HG03097 (cell line): ENCODE measurements around the gene TRIM14.
"Not testable (repeated sequence)": the region's sequence is repeated elsewhere in the genome, so short reads cannot be mapped to it uniquely, and the experiment has no call there.

Source experiments
- ATAC-seq: cut with Tn5 transposase; IDR thresholded peaks from one replicate; pipeline ENCODE4 v1.9.1; 2021; ENCODE audit not compliant: unreplicated experiment, low FRiP score

TRIM14 gene

DNA sequence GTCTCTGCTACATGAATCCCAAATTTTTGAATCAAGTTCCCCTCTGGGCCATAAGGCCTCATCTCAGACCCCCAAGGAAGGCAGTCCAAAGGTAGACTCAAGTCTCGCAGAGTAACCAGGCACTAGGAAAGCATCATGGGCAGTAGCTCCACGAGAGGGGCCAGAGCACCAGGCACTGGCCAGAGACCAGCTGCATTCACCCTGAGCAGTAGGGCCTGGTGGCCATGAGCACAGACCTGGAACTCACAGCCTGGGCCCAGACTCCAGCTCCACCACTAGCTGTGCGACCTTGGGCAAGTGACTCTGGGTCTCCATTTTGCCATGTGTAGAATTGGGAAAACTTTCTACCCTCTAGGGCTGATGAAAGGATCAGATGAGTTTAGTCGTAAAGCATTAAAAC is 34.0 kb downstream of the TRIM14 start:
- ATAC-seq, result no peak

DNA sequence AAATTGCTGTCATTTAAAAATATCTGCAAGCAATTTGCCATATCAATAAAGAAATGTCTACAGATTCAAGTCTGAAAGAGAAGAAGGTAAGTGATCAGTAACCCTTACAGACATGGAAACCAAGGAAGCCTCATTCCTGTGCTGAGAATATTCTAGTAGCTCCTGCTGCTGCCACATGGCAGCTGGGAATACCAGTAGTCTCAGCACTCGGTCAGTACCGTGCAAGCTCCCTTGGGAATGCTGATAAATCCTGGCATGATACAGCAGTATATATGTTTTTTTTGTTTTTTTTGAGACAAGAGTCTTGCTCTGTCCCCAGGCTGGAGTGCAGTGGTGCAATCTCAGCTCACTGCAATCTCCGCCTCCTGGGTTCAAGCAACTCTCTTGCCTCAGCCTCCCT is 34.6 kb downstream of the TRIM14 start:
- ATAC-seq, result no peak

DNA sequence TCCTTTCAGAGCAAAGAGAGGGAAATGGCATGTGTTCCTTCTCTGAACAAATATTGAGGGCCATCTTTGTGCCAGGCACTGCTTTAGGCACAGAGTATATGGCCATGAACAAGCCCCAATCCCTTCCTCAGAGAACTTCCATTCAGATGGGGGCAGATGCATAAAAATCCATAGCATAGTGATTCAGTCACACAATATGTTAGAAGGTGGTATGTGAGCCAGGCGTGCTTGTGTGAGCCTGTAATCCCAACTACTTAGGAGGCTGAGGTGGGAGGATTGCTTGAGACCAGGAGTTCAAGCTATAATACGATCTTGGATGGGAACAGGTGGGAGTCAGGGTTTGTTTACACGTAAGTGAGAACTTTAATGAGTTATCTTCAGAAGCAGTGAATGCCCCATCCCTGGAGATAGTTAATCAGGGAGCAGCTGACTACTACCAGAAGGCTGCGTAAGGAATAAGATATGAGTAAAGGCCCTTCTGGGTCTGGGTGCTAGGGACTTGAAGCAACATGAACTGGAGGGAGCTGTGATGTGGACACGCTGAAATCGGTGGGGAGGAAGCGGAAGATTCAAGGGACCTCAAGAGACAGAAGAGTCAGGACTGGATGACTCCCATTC is 35.3 kb downstream of the TRIM14 start:
- no peak for ATAC-seq

DNA sequence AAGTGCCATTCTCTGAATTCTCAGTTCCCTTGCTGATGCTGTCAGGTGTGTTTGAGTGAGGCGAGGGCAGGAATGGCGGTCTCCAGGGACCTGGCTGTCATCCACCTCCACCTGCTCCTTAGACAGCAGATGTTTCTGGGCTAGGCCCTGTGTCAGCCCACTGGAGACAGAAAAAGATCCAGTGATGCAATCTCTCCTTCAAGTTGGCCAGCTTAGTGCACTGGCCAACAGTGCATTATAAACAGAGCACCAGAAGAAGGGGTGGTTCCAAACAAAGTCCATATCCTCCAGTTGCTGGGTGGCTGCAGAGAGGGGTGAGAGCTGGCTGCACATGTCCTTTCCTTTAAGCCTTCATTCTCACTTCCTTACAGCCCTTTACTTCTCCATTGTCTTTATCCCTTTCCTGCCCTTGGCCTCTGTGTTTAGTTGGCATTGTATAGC is 35.9 kb downstream of the TRIM14 start:
- no peak for ATAC-seq

DNA sequence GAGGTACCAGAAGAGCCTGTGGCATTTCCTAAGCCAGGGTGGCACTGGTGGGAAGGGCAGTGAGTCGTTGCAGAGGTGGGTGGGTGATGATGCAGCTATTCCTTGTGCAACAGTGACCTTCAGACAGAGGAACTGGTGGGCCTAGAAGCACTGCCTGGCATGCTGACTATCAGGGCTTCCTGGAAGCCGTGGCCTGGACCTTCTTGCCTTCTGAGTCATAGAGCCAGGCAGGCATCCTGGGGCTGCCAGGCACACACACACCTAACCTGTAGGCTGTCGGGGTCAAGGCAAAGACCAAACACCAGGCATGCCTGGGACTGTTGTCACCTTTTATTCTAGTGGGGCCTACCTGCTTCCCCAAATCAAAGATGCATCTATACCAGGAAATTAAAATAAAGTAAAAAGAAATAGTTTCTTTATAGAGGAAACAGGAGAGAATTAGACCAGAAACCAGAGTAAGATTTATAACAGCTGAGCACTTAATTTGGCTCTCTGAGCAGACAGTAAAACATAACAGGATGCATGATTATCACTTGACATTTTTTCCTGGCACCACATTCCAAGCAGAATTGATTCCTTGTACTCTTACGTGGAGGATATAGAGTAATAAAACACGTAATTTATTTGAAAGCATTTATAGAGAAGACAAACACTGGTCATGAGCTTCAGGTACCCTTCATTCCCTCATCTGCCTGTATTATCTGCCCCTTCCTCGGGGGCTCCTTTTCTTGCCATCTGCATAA is 37.4 kb downstream of the TRIM14 start:
- no peak for ATAC-seq

DNA sequence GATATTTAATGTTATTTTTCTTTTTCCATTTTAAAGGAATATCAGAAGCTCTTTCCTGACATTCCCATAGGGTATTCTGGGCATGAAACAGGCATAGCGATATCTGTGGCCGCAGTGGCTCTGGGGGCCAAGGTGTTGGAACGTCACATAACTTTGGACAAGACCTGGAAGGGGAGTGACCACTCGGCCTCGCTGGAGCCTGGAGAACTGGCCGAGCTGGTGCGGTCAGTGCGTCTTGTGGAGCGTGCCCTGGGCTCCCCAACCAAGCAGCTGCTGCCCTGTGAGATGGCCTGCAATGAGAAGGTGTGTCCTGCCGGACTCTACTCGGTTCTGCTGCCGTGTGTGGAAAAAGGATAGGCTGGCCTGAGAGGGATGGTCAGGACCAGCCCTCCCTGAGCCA is 38.2 kb downstream of the TRIM14 start:
- ATAC-seq, result no peak

DNA sequence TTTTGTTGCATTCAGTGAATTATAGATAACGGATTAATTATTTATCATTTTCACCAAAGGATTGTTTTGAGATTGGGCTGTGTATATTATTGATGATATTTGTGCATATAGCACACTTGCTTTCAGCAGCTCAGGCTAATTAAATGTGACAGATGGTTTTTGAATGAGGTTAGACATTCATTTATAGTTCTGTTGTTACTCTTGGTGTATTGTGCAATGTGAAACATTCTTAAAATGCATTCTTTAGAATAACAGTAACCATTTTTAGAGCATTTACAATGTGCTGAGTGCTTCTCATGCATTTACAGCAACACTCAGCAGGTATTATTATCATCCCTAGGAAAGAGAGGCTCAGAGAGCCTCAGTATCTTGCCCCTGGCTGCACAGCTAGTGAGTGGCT is 38.7 kb downstream of the TRIM14 start:
- no peak for ATAC-seq

DNA sequence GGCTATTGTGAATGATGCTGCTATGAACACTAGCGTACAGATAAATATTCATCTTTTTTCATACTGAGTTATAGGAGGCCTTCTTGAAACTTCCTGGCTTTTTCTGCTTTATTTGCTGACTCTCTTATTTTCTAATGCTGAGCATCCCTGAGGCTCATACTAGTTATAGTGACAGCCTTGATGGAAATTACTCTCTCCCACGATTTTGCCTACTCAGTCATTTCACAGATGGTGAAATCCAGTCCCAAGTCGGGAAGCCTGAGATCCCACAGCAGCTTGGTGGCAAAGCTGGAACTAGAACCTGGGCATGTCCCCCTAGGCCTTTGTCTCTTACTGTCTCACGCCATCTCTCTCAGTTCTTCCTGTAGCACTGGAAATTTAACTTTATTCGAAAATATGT is 40.1 kb downstream of the TRIM14 start:
- ATAC-seq, result no peak

DNA sequence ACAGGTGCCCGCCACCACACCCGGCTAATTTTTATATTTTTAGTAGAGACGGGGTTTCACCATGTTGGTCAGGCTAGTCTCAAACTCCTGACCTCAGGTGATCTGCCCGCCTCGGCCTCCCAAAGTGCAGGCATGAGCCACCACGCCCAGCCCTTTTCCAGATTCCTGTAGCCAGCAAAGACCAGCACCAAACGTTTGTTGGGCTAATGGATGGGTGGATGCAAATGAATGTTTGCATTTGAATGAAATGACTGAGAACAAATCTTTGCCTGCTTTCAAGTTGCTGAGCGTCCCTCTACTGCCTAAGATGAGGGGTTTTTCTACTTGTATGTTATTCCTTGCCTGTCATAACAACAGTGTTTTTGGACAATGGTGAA is 42.5 kb downstream of the TRIM14 start:
- not testable (repeated sequence) for ATAC-seq

DNA sequence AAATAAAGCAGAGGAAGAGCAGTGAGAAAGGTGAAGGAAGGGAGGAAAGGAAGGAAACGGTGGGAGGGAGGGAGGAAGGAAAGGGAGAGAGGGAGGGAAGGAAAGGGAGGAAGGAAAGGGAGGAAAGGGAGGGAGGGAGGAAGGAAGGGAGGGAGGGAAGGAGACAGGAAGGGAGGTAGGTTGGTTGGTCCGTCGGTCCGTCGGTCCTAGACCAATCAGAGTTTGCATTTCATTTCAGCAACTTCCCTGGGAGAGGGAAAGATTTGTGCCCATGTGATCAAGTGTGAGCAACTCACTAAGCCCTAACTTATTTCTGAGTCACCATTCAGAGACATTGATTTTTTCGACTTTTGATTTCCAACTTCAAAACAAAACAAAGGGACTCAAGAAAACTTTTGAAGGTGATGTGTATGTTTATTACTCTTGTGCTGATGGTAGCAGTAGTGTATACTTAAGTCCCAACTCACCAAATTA is 43.7 kb downstream of the TRIM14 start:
- ATAC-seq, result no peak

DNA sequence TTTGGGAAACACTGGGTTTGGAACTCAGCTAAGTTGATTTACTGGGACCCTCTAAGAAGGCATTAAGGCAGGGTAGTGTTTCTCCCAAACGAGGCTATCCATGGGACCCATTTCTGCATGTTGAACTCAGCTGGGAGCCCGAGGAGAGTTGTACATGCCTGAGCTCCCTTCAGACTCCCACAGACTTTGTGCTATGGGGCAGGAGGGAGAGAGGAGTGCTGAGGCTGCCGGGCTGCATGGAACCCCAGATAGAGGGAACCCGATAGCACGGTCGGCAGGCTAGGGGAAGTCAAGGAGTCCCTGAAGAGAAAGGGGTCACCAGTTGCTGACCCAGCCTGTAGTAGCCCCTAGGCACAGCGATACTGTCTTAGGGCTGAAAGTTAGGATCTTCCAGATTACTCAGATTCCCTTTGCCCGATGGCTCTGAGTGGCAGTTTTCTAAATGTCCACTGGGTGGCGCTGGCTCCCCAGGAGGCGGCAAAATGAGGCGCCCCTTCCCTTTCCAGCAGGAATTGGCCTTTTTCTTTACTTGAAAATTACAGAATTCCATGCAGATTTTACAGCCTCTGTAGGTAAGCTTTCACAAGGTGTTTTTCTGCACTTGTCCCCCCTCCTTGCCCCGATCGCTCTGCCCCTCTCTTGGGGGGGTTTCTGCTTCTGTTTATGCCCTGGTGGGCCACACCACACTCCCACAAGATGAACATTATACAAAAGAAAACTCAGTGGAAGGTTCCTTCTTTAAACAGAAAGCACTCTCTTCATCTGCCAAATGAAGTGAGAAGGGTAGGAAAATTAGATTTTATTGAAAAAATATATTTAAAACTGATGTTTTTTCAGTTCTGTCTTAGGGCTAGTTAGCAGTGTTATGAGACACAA is 44.7 kb downstream of the TRIM14 start:
- no peak for ATAC-seq

DNA sequence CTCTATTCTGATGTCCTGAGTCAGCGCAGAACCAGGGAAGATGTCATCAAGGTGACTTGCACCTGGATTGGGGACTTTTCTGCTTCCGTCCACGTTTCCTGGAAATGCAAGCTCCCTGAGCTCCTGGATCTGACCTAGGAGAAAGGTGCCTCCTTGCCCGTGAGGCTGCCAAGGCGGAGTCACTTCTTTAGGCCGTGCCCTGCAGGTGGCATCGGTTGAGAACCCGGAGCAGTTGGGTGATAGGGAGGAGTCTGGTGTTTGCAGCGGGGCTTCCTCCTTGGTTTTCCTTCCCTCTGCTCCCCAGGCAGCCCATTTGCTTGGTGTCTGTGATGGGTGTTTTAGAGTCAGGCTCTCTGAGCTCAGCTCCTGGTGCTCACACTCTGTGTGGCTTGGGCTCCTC is 47.3 kb downstream of the TRIM14 start:
- ATAC-seq, result no peak

DNA sequence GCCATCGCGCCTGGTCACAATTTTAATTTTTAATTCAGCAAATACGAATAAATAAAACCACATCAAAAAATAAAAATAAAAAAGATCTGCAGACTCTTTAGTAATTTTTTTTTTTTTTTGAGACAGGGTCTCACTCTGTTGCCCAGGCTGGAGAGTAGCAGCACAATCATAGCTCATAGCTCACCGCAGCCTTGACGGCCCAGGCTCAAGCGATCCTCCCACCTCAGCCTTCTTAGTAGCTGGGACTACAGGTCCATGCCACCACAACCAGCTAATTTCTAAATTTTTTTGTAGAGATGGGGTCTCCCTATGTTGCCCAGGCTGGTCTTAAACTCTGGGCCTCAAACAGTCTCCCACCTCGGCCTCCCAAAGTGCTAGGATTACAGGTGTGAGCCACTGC is 48.3 kb downstream of the TRIM14 start:
- ATAC-seq, result no peak

DNA sequence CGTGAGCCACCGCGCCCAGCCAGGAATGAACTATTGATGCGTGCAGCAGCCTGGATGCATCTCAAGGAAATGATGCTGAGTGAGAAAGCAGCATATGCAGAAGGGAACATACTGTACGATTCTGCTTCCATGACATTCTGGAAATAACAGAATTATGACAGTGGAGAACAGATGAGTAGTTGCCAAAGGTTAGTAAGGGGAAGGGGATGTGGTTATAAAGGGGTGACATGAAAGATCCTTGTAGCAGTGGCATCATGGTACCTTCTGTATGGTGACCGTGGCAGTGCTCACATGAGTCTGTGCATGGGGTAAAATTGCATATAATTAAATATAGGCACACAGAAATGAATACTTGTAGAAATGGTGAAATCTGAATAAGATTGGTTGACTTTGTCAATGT is 49.5 kb downstream of the TRIM14 start:
- no peak for ATAC-seq

DNA sequence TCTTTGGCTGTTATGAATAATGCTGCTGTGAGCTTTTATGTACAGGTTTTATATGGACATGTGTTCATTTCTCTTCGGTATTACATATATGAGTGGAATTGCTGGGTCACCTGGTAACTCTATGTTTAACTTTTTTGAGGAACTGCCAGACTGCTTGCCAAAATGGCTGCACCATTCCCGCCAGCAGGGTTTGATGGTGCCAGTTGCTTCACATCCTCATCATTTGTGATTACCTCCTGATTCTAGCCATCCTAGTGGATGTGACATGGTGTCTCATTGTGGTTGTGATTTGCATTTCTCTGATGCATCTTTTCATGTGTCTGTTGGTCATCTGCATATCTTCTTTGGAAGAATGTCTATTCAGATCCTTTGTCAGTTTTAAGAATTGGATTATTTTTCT is 51.8 kb downstream of the TRIM14 start:
- no peak for ATAC-seq

DNA sequence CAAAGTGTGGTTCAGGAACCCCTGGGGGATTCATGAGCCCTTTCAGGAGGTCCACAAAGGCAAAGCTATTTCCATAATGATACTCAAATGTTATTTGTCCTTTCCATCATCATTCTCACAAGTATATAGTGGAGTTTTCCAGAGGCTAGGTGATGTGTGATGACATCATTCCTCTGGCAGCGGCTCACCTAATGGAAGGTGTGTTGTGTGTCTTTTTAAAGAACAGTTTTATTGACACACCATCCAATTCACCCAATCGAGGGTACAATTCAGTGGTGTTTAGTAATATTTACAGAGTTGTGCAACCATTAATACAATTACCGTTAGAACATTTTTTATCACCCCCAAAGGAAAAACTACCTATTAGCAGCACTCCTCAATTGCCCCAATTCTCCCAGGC is 52.8 kb downstream of the TRIM14 start:
- ATAC-seq, result no peak

DNA sequence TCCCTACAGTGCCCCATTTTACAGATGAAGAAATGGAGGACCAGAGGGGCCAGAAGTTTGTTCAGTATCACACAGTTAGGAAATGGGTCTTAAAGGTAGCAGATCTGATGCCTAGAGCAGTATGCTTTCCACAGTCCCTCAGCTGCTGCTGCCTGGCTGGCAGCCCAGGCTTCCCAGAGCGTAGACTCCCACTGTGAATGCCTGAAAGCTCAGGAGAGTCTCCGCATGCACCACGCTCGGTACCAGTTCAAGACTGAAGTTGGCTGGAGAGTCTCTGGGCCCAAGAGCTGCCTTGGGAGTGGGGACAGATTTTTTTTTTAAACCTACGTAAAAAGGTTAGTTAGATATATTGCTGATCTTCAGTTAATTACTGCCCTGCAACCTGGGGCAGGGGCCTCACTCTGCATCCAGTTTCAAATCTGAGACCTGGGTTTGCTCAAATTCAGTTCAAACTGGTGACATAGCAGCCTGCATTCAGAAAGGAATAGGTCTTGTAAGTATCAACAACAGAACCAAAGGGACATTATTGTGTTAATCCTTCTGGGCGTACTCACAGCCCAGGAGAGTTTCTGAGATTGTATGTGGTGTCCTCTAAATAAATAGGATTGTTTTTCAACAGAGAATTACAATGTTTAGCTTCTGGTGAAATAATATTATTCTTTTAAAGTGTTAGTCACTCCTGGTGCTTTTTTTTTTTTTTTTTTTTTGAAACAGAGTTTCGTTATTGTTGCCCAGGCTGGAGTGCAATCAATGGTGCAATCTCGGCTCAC is 54.2 kb downstream of the TRIM14 start:
- no peak for ATAC-seq

DNA sequence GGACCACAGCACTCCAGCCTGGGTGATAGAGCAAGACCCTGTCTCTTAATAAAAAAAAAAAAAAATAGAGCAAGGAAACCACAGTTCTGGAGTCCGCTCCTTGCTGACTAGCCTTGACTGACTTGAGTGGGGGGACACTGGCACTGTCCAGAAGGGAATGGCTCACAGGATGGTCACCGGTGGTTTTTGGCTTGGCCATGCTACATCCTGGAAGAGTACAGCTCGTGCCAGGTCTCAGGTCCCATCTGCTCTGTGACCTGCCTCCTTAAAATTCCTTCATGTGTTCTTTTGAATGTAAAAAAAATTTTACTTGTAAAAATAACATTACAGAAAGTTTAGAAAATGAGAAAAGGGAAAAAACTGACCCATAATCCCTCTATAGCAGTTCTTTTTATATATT is 56.9 kb downstream of the TRIM14 start:
- no peak for ATAC-seq

DNA sequence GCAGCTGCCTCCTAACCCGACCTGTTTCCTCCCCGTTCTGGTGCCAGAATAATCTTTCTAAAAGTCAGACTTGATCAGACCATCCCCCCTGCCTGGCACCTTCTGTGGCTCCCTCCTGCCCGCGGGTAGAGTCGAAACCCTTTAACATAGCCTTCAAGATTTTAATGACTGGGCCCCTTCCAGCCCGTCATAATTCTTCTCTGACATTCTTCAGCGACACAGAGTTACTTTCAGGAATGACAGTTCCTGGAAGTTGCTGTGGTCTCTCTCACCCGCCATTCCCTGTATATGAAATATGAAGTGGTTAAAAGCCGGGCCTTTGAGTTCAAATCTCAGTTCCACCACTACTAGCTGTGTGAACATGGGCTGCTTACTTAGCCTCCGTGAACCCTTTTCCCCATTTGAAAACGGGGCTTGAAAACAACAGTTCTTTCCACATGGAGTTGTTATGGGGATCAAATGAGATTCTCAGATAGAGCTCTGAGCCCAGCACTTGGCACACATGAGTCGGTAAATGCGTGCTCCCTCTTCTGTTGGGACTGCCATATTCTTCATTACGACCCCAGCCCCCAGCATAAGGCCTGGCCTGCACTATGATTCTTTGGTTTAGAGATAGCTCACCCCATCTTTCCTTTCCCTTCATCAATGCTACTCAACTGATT is 61.8 kb downstream of the TRIM14 start:
- ATAC-seq, result no peak
